IMR-90 (cell line): ENCODE measurements around the gene OVOL1. TPM values are rescaled to one million over a fixed set of nuclear protein-coding genes. Genes with fewer than 3 reads are reported as not detected.

ENCODE experiments used
- ATAC-seq: fragments of 200-7000 bp; cut with Tn5 transposase; 2 replicates; pipeline ENCODE4 v1.9.1; 2020; ENCODE audit warnings: low read depth, mild to moderate bottlenecking, moderate library complexity
- BruUV-seq: library from RNA; stranded (reverse); fragments of 400-500 nt; replicated peaks from 2 replicates; lab custom pipeline; 2021; lab: Mats Ljungman, UMichigan
- CTCF ChIA-PET: fragments of 300-600 bp; formaldehyde crosslinking; extraction: SDS; loops from one replicate; lab custom pipeline; 2021; ENCODE audit warnings: antibody characterized with exemption; lab: Yijun Ruan, JAX
- POLR2A ChIA-PET: fragments of 300-600 bp; sonication (Branson Sonifier 250); formaldehyde crosslinking; loops from one replicate; lab custom pipeline; 2022; ENCODE audit warnings: antibody characterized with exemption; ENCODE audit not compliant: unreplicated experiment; lab: Charles Lee
- DNase-seq: peaks from one replicate; pipeline ENCODE4 v3.0.0; 2013
- H2AFZ ChIP-seq: replicated peaks from 2 replicates; pipeline ENCODE3; 2013; ENCODE audit warnings: low read length, mild to moderate bottlenecking; ENCODE audit not compliant: poor library complexity
- H2AK5ac ChIP-seq: 2 replicates; pipeline ENCODE4 v1.6.1; 2013; ENCODE audit warnings: low read depth, low read length, inconsistent platforms
- H2AK9ac ChIP-seq: replicated peaks from 2 replicates; pipeline ENCODE3; 2013; ENCODE audit warnings: mild to moderate bottlenecking, low read depth, low read length, moderate library complexity; ENCODE audit not compliant: poor library complexity
- H2BK120ac ChIP-seq: 2 replicates; pipeline ENCODE4 v1.6.1; 2013; ENCODE audit warnings: low read depth, low read length, inconsistent platforms
- H2BK15ac ChIP-seq: 3 replicates; pipeline ENCODE4 v1.6.1; 2013; ENCODE audit warnings: low read depth, low read length, inconsistent platforms
- H2BK20ac ChIP-seq: 2 replicates; pipeline ENCODE4 v1.6.1; 2013; ENCODE audit warnings: low read depth, mild to moderate bottlenecking, inconsistent platforms, low read length, moderate library complexity
- H2BK5ac ChIP-seq: 2 replicates; pipeline ENCODE4 v1.6.1; 2013; ENCODE audit warnings: mild to moderate bottlenecking, low read depth, low read length, inconsistent platforms; ENCODE audit not compliant: poor library complexity, severe bottlenecking
- H3K14ac ChIP-seq: replicated peaks from 2 replicates; pipeline ENCODE4 v1.6.1; 2013; ENCODE audit warnings: low read depth, low read length, inconsistent platforms
- H3K18ac ChIP-seq: 2 replicates; pipeline ENCODE4 v1.6.1; 2013; ENCODE audit warnings: low read depth, low read length, control low read depth
- H3K23ac ChIP-seq: 2 replicates; pipeline ENCODE4 v1.6.1; 2013; ENCODE audit warnings: low read depth, low read length, inconsistent platforms
- H3K27ac ChIP-seq: 2 replicates; pipeline ENCODE4 v1.5.1; 2013; ENCODE audit warnings: mild to moderate bottlenecking, control low read depth, low read length; ENCODE audit not compliant: insufficient read depth
- H3K27me3 ChIP-seq: 2 replicates; pipeline ENCODE4 v1.6.1; 2013; ENCODE audit warnings: low read length; ENCODE audit not compliant: control insufficient read depth, insufficient read depth
- H3K36me3 ChIP-seq: 2 replicates; pipeline ENCODE4 v1.6.1; 2013; ENCODE audit warnings: low read length, mixed read lengths; ENCODE audit not compliant: control insufficient read depth, insufficient read depth
- H3K4ac ChIP-seq: 2 replicates; pipeline ENCODE4 v1.6.1; 2013; ENCODE audit warnings: low read depth, low read length, inconsistent platforms
- H3K4me1 ChIP-seq: 2 replicates; pipeline ENCODE4 v1.6.1; 2013; ENCODE audit warnings: low read length, mixed read lengths; ENCODE audit not compliant: control insufficient read depth, insufficient read depth
- H3K4me2 ChIP-seq: 2 replicates; pipeline ENCODE4 v1.6.1; 2013; ENCODE audit warnings: low read depth, mild to moderate bottlenecking, control low read depth, low read length, moderate library complexity
- H3K4me3 ChIP-seq: 2 replicates; pipeline ENCODE4 v1.5.1; 2013; ENCODE audit warnings: low read depth, mild to moderate bottlenecking, control low read depth, low read length, moderate library complexity; ENCODE audit not compliant: insufficient read depth
- H3K56ac ChIP-seq: 2 replicates; pipeline ENCODE4 v1.6.1; 2013; ENCODE audit warnings: low read length, inconsistent platforms; ENCODE audit not compliant: insufficient read depth; ENCODE audit errors: extremely low read depth
- H3K79me1 ChIP-seq, 2 experiments: 2 replicates each; pipeline ENCODE4 v1.6.1; 2013; ENCODE audit warnings: low read length in 2 of 2, inconsistent platforms in 1 of 2, low read depth in 1 of 2
- H3K9ac ChIP-seq: 2 replicates; pipeline ENCODE4 v1.6.1; 2013; ENCODE audit warnings: low read depth, low read length, control low read depth
- H3K9me1 ChIP-seq: 2 replicates; pipeline ENCODE4 v1.6.1; 2013; ENCODE audit warnings: low read length, inconsistent platforms; ENCODE audit not compliant: insufficient read depth
- H3K9me3 ChIP-seq: 2 replicates; pipeline ENCODE4 v1.6.1; 2013; ENCODE audit warnings: low read length; ENCODE audit not compliant: control insufficient read depth, insufficient read depth
- H4K20me1 ChIP-seq: 2 replicates; pipeline ENCODE4 v1.6.1; 2013; ENCODE audit warnings: low read length, inconsistent platforms; ENCODE audit not compliant: insufficient read depth
- H4K5ac ChIP-seq: 2 replicates; pipeline ENCODE4 v1.6.1; 2013; ENCODE audit warnings: mild to moderate bottlenecking, low read depth, low read length, control low read depth
- H4K8ac ChIP-seq, 2 experiments: 2 replicates each; pipeline ENCODE4 v1.6.1; 2013; ENCODE audit warnings: low read depth in 2 of 2, low read length in 2 of 2, control low read depth in 1 of 2, inconsistent platforms in 1 of 2
- H4K91ac ChIP-seq: 2 replicates; pipeline ENCODE4 v1.6.1; 2013; ENCODE audit warnings: low read depth, low read length, inconsistent platforms; ENCODE audit not compliant: insufficient read depth
- CEBPB ChIP-seq: IDR thresholded peaks from 2 replicates; pipeline ENCODE4 v1.6.1; 2012; ENCODE audit warnings: low read depth, low read length, improper control_type of control experiment
- CHD1 ChIP-seq: IDR thresholded peaks from 2 replicates; pipeline ENCODE4 v1.6.1; 2012; ENCODE audit warnings: low read depth, low read length, improper control_type of control experiment
- MAZ ChIP-seq: IDR thresholded peaks from 2 replicates; pipeline ENCODE4 v1.6.1; 2012; ENCODE audit warnings: low read depth, mild to moderate bottlenecking, low read length, improper control_type of control experiment, moderate library complexity, borderline replicate concordance
- POLR2A ChIP-seq: IDR thresholded peaks from 2 replicates; pipeline ENCODE4 v1.6.1; 2012; ENCODE audit warnings: mild to moderate bottlenecking, low read depth, low read length
- WGBS, 2 experiments: methylation state at CpG; one replicate each; pipeline versions ENCODE4 v1.1.5 to v1.1.7; 2013; ENCODE audit warnings: missing lambda C conversion rate in 2 of 2; ENCODE audit not compliant: insufficient read length in 1 of 2; ENCODE audit errors: extremely low coverage in 2 of 2; 5-methylcytosine and 5-hydroxymethylcytosine counted together
- dilution Hi-C: fragments of 300-500 bp; cut with HindIII; formaldehyde crosslinking; loops from one replicate; pipeline ENCODE4 v1.14.3; 2018; ENCODE audit warnings: low sequenced_read_pairs; ENCODE audit not compliant: unreplicated experiment
- in situ Hi-C: fragments of 300-500 bp; cut with MboI; formaldehyde crosslinking; loops from 3 replicates; pipeline ENCODE4 v1.14.3; 2019; ENCODE audit warnings: low sequenced_read_pairs, inconsistent platforms, mixed read lengths
- intact Hi-C: fragments of 100-400 bp; cut with micrococcal nuclease; formaldehyde crosslinking; loops from 2 replicates; pipeline ENCODE4 v1.10.0; 2022
- polyA plus RNA-seq, 3 experiments: library from polyadenylated mRNA; depleted of rRNA; stranded (reverse); fragments of >200 nt; gene quantifications; 2 replicates each; pipeline ENCODE4 v1.2.3, GENCODE V29; 2012; ENCODE audit warnings: low replicate concordance in 1 of 3
- total RNA-seq: library from RNA; depleted of rRNA; stranded (reverse); fragments of >200 nt; gene quantifications from 2 replicates; pipeline ENCODE4 v1.2.3, GENCODE V29; 2012
- TF ChIP-seq, protein P1 (sequence below): fragments of 150-350 bp; IDR thresholded peaks from 2 replicates; pipeline ENCODE4 v1.6.1; 2017; ENCODE audit warnings: mild to moderate bottlenecking, antibody characterized with exemption, low read length, low read depth

OVOL1 gene
- total and polyA plus RNA-seq, 2 of the 4 experiments (the other 2 are of a cell fraction) = not detected

DNA sequence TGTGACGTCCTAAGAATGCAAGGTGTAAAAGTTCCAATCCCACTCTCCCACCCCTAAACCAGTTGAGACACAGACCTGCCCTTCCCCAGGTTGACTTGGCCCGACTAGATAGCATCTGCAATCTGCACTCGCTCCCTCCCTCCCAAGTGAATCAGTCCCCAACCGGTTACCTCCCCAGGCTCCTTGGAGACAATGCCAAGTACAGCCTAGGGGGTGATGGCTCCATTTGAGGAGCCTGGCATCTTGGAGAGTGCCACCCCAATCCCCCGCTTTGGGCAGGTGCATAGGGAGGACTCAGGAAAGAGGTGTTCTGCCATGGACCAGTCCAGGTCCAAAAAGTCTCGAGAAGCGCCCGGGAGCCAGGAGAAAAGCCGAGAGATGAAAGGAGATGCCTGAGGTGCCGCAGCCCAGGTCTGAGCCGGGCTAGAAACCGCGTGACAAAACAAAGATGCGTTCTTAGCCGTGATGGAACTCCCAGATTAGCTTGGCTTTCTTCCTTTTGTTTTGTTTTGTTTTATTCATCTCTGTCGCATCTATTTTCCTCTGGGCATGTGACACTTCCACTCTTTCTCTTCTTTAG is 28.2 kb downstream of the OVOL1 start:
- Histone ChIP-seq H3K23ac (no peak overlapping the region), H3K4me1 (no peaks in the 10 kb centered on the region), H3K27me3 (peaks cover 15% of the 10 kb centered on the region), H3K36me3 (no peaks in the 10 kb centered on the region), H3K79me1 (no peaks in the 10 kb centered on the region; a peak in 1 of 4 replicates), H3K27ac (no peak overlapping the region), H4K5ac (no peak overlapping the region), H2BK15ac (no peak overlapping the region), H2BK120ac (no peak overlapping the region), H3K9me3 (no peaks in the 10 kb centered on the region), H4K8ac (no peak overlapping the region), H3K9ac (no peak overlapping the region), H3K9me1 (peaks cover 3% of the 10 kb centered on the region; the same call in 1 of the 2 replicates), H2BK20ac (no peak overlapping the region), H3K4me2 (no peak overlapping the region), H3K14ac (no peak overlapping the region), H2AK5ac (no peak overlapping the region), H4K91ac (no peak overlapping the region), H2AK9ac (no peak overlapping the region), H3K56ac (no peak overlapping the region), H3K4ac (no peak overlapping the region), H4K20me1 (no peaks in the 10 kb centered on the region), H2AFZ (no peak overlapping the region), H3K4me3 (no peak overlapping the region), H2BK5ac (no peak overlapping the region), H3K18ac (no peak overlapping the region)
- no peak for DNase-seq
- CTCF ChIA-PET = no interaction called here
- WGBS, 2 experiments = 98% methylated on average over 5 of the region's 16 CpGs; no CpG with 5 or more reads in 1 of the 2 experiments
- no peak for ATAC-seq
- in situ Hi-C loops = loop anchor here (5.0 kb wide), 1 partner anchor 103 kb away; the partner anchor contains the start of gene KAT5
- POLR2A ChIA-PET = no interaction called here
- dilution Hi-C loops = no loop called here
- intact Hi-C loops = loop anchor here (5.0 kb wide), 1 partner anchor 48 kb away; no protein-coding TSS in a partner anchor
- TF ChIP-seq CEBPB (no peak), POLR2A (no peak), CHD1 (no peak), MAZ (no peak)
- TF ChIP-seq, protein P1, sequence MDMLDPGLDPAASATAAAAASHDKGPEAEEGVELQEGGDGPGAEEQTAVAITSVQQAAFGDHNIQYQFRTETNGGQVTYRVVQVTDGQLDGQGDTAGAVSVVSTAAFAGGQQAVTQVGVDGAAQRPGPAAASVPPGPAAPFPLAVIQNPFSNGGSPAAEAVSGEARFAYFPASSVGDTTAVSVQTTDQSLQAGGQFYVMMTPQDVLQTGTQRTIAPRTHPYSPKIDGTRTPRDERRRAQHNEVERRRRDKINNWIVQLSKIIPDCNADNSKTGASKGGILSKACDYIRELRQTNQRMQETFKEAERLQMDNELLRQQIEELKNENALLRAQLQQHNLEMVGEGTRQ = no peak
- BruUV-seq = no TSS peak
